Activated T-cell treated with anti-CD3 and anti-CD28 coated beads, Interleukin-2, amount 50 U/mL, for 4 hours (primary cell): Measurements from ENCODE around the gene VAMP2. TPM values are rescaled to one million over a fixed set of nuclear protein-coding genes. Genes with fewer than 3 reads are reported as not detected.

ENCODE experiments used
- ATAC-seq, 2 donors: fragments of 200-7000 bp; cut with Tn5 transposase; one replicate each; pipeline ENCODE4 v1.10.0; 2021
- DNase-seq: peaks from one replicate; pipeline ENCODE4 v3.0.0-alpha.2; 2020
- H3K27me3 Mint-ChIP-seq: one replicate; pipeline ENCODE4 v1.8.0; 2021; ENCODE audit warnings: low read depth, mixed read lengths
- H3K36me3 Mint-ChIP-seq: one replicate; pipeline ENCODE4 v1.8.0; 2022; ENCODE audit warnings: mixed read lengths; ENCODE audit not compliant: insufficient read depth
- H3K4me1 Mint-ChIP-seq: one replicate; pipeline ENCODE4 v1.8.0; 2021; ENCODE audit warnings: low read depth, mixed read lengths
- H3K4me3 Mint-ChIP-seq: one replicate; pipeline ENCODE4 v1.8.0; 2021; ENCODE audit warnings: mild to moderate bottlenecking, moderate library complexity, mixed read lengths
- H3K9me3 Mint-ChIP-seq: one replicate; pipeline ENCODE4 v1.8.0; 2021; ENCODE audit warnings: mixed read lengths
- total RNA-seq, 3 donors: library from RNA; stranded (reverse); gene quantifications; one replicate each; pipeline ENCODE4 v1.2.1, GENCODE V29; 2021

Gene VAMP2
- total RNA-seq, 3 donors from 2014 or later: 49.6 to 67.5 (median 59.7) TPM

DNA sequence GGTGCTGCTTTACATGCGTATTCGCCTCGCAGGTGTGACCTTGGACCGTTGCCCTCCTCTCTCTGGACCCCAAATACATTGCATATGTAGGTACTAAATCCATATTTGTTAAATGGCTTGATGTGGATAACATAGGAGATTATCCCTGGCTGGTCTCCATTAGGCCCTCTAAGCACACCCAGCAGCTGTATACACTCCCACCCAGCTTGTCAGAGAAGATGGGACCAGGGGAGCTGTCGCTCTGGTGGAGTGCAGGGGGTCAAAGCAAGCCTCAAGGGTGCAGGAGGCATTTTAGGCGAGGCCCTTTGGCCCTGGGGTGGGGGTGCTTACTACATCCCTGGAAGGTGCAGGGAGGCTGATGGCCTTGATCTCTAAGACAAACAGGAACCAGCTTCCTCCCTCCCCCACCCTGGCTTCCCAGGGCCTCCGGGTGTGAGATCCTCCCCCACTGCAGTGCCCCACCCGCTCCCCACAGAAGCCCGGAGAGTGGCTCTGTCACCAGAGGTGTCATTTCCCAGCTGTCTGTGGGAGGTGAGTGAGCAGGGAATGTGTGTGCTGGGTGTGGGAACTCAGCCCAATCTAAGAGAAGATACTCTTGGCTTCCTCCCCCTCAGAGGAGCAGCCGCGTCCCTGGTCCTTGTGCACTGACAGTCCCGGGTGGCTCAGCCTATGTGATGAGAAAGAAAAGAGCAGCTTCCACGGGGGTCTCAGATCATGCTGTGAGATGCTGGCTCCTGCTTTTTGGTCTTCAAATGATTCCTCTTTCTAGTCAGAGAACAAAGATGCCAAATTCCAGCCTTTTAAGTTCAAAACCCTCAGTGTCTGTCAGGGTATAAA lies 1.4 kb upstream of the VAMP2 start:
- peaks cover 16% of the 10 kb centered on the region for H3K36me3 Mint-ChIP-seq

DNA sequence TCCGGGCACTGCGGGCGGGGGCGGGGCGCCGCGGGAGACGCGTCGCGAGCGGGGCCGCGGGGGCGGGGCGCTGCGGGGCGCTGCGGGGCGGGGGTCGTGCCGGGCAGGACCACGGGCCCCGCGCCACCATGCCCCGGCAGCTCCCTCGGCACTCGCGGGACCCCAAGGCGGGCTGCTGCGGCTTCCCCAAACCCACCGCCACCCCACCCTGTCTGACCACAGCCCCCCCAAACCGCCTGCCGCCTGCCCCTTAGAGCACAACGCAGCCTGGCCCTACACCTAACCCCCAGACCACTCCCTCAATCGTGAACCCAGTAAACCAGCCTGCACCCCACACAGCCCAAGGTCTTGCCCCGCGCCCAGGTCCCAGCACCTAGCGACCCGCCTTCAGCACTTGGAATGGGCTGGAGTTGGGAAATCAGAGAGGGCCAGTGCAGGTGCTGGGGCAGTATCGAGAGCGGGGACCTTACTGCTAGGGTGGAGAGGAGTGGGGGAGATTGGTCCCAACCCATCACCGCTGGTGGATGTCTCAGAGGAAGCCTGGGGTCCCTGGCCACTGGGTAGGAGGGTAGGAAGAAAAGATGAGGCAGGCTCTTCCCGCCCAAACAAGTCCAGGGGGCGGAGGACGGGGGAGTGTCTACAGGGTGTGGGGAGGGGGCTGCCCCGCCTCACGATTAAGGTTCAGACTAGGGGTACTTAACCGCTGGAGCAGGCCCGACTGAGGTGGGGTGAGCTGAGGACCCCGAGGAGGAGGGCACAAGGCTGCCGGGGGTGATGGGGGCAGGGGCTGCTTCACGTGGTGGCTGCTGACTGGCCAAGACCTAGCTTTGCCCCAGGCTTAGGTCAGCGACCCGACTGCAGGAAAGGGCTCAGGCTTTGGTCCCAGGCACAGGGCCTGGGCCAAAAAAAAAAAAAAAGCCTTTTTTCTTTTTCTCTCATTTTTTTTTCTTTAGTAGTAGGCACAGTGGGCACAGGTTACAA lies 539 bp upstream of the VAMP2 start:
- H3K36me3 Mint-ChIP-seq: peaks cover 21% of the 10 kb centered on the region
- DNase-seq (no peak), ATAC-seq (peak; percentile 10 to 14)
- no peaks in the 10 kb centered on the region for H3K27me3 Mint-ChIP-seq
- peaks cover 55% of the 10 kb centered on the region for H3K4me1 Mint-ChIP-seq
- no peaks in the 10 kb centered on the region for H3K9me3 Mint-ChIP-seq
- peak overlapping the region; percentile 83 for H3K4me3 Mint-ChIP-seq

More for the DNA sequence above, 1.4 kb upstream of the VAMP2 start:
- Mint-ChIP-seq H3K4me3 (peak overlapping the region; percentile 83), H3K4me1 (peaks cover 48% of the 10 kb centered on the region), H3K27me3 (no peaks in the 10 kb centered on the region), H3K9me3 (no peaks in the 10 kb centered on the region)
- DNase-seq (peak; percentile 47), ATAC-seq (peak; percentile 56 to 57)

DNA sequence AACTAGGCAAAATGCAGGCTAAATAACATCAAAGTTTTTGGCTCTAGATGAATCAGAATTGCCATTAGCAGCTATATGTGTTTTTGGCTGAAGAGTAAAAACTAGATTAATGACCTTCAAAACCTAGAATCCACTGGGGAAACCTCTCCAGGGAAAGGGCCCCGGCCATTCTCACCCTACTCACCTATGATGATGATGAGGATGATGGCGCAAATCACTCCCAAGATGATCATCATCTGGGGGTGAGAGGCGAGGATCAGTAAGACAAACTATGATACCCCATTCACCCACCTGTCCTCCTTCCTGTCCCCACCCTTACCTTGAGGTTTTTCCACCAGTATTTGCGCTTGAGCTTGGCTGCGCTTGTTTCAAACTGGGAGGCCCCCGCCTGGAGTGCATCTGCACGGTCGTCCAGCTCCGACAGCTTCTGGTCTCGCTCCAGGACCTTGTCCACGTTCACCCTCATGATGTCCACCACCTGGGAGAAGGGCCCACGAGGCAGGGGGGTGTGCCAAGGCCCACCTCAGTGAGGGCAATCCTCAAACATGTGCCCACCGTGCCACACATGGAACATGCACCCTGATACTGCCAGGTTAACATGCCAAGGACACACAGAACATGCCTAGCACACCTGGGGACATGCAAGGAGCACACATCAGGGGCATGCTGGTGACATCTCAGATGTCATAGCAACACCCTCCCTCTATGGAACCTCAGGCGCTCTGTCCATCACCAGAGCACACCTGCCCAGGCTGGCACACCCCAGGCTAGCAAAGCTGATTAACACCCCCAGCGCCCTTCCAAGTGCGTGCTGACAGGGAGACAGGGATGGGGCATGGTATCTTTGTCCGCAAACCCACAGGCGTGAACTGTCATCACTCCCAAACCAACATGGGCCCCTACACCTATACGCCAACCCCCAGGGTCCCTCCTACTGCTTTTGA lies 1.2 kb downstream of the VAMP2 start:
- no peaks in the 10 kb centered on the region for H3K9me3 Mint-ChIP-seq
- no peaks in the 10 kb centered on the region for H3K27me3 Mint-ChIP-seq
- DNase-seq: no peak
- ATAC-seq: peak; percentile 5 to 8
- peak overlapping the region; percentile 88 for H3K4me3 Mint-ChIP-seq
- H3K4me1 Mint-ChIP-seq: peaks cover 56% of the 10 kb centered on the region
- peaks cover 21% of the 10 kb centered on the region for H3K36me3 Mint-ChIP-seq

DNA sequence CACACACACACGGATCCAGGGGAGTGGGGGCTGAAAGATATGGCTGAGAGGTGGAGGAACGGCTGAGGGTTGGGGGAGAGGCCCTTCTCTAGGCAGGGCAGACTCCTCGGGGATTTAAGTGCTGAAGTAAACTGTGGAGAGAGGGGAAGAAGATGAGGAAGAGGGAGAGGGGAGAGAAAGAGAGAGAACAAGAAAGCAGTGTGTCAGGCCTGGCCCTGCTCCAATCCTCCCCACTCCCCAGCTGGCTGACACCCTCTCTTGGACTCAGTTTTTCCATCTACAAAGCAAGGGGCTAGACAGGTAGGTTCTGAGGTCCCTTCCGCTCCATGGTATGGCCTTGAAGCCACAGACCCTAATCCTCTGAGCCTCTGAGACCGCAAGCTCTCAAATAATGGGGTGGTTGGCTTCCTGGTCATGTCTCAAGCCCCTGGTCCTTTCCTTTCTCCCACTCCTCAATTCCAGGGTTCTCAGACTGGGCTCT lies 2.0 kb downstream of the VAMP2 start:
- Mint-ChIP-seq H3K9me3 (no peaks in the 10 kb centered on the region), H3K36me3 (peaks cover 21% of the 10 kb centered on the region), H3K4me1 (peaks cover 56% of the 10 kb centered on the region), H3K27me3 (no peaks in the 10 kb centered on the region), H3K4me3 (peak overlapping the region; percentile 88)
- ATAC-seq: no peak
- DNase-seq: no peak

DNA sequence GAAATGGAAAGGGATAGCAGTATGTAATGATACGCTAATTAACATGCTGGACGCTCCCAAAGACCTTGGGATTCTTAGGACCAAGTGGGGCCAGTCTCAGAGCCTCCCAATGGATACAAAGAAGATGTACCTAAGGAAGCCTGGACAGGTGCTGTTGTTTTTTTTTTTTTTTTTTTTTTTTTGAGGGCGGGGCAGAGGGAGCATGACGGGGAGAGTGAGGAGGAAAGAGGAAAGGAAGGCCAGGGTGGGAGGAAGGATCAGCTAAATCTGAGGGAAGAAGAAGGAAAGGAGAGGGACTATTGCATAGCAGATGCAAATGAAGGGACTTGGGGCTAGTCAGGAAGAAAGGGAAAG lies 2.5 kb downstream of the VAMP2 start:
- peak overlapping the region; percentile 57 for H3K4me3 Mint-ChIP-seq
- peaks cover 56% of the 10 kb centered on the region for H3K4me1 Mint-ChIP-seq
- ATAC-seq: no peak

DNA sequence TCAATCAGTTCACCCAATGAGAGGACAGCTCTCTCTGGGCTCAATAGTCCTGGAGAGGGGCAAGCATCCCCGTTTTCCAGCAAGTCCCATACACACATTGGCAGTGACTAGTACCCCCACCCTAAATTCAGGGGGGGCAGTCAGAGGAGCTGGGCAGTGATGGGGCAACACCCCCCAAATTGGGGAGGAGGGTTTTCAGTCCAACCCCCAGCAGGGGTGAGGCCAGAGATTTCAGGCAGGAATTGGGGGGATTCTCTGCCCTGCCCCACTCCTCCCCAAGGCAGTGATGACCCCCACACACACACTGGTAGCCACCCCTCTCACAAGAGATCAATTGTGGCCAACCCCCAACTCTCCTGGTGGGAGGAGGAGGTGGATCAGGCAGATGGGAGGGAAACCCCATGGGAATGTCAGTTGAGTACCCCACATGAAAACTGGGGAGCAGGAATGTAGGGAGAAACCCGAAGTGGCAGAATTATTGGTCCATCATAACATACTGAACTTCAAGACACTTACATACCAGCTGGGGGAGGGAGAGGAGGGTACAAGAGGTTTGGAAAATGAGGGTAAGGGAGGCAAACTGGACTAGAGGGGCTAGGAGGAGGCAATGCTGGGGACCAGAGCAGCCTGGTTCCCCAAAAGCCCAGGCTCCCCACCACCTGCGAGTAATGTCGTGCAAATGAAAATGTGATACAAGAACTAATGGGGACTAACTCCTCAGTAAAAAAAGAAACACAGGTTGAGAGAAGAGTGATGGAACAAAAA lies 3.1 kb downstream of the VAMP2 start:
- Mint-ChIP-seq H3K4me3 (peak overlapping the region; percentile 58), H3K27me3 (no peaks in the 10 kb centered on the region)
- ATAC-seq: no peak

More for the DNA sequence above, 2.5 kb downstream of the VAMP2 start:
- no peak for DNase-seq
- H3K27me3 Mint-ChIP-seq: no peaks in the 10 kb centered on the region
- H3K9me3 Mint-ChIP-seq: no peaks in the 10 kb centered on the region
- H3K36me3 Mint-ChIP-seq: peaks cover 21% of the 10 kb centered on the region

GRCh38 chr17:8159032-8159400 lies 3.7 kb downstream of the VAMP2 start:
- Mint-ChIP-seq H3K27me3 (no peaks in the 10 kb centered on the region), H3K4me3 (peak overlapping the region; percentile 68), H3K4me1 (peaks cover 45% of the 10 kb centered on the region), H3K36me3 (peaks cover 21% of the 10 kb centered on the region), H3K9me3 (no peaks in the 10 kb centered on the region)
- DNase-seq (no peak), ATAC-seq (no peak)

More for the DNA sequence above, 3.1 kb downstream of the VAMP2 start:
- Mint-ChIP-seq H3K4me1 (peaks cover 50% of the 10 kb centered on the region), H3K9me3 (no peaks in the 10 kb centered on the region), H3K36me3 (peaks cover 21% of the 10 kb centered on the region)
- DNase-seq: no peak

- H3K36me3 Mint-ChIP-seq: peaks cover 21% of the 10 kb centered on the region
- DNase-seq: peak; percentile 83
- no peaks in the 10 kb centered on the region for H3K9me3 Mint-ChIP-seq
- peaks cover 39% of the 10 kb centered on the region for H3K4me1 Mint-ChIP-seq
- peak overlapping the region; percentile 68 for H3K4me3 Mint-ChIP-seq
- no peak for ATAC-seq
- no peaks in the 10 kb centered on the region for H3K27me3 Mint-ChIP-seq
Observed at GRCh38 chr17:8158267-8159031, 4.3 kb downstream of the VAMP2 start.

- H3K4me3 Mint-ChIP-seq: no peak overlapping the region
- ATAC-seq (peak; percentile 78 to 79), DNase-seq (peak; percentile 100)
- H3K4me1 Mint-ChIP-seq: peaks cover 36% of the 10 kb centered on the region
- H3K36me3 Mint-ChIP-seq: peaks cover 17% of the 10 kb centered on the region
- H3K27me3 Mint-ChIP-seq: no peaks in the 10 kb centered on the region
- H3K9me3 Mint-ChIP-seq: no peaks in the 10 kb centered on the region
Observed at GRCh38 chr17:8156246-8156992, 6.3 kb downstream of the VAMP2 start.

DNA sequence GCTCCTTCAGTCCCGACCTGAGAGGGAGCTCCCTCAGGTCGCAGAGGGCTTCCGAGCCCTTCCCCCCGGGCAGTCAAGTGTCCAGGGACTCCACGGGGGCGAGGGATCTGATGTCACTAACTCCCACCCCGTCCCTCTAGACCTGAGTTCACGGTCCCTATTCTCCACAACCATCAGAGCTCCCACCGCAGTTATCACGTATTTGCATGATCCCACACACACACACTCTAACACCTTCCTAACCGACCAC lies 6.8 kb downstream of the VAMP2 start:
- Mint-ChIP-seq H3K4me1 (peaks cover 33% of the 10 kb centered on the region), H3K4me3 (no peak overlapping the region), H3K27me3 (no peaks in the 10 kb centered on the region), H3K36me3 (peaks cover 13% of the 10 kb centered on the region), H3K9me3 (no peaks in the 10 kb centered on the region)
- DNase-seq (no peak), ATAC-seq (no peak)

- peaks cover 9% of the 10 kb centered on the region for H3K36me3 Mint-ChIP-seq
- ATAC-seq (no peak), DNase-seq (no peak)
- peaks cover 34% of the 10 kb centered on the region for H3K4me1 Mint-ChIP-seq
- H3K9me3 Mint-ChIP-seq: no peaks in the 10 kb centered on the region
- no peak overlapping the region for H3K4me3 Mint-ChIP-seq
- H3K27me3 Mint-ChIP-seq: no peaks in the 10 kb centered on the region
Observed at GRCh38 chr17:8155231-8155995, 7.3 kb downstream of the VAMP2 start.
